Embryonic facial prominence (tissue), 1 donor: Measurements from ENCODE around the gene PPM1F.
"Not testable (repeated sequence)": the region's sequence is repeated elsewhere in the genome, so short reads cannot be mapped to it uniquely, and the experiment has no call there.

Experiments used
- DNase-seq: peaks from one replicate; pipeline ENCODE4 v3.0.0-alpha.2; 2016; ENCODE audit errors: extremely low spot score

PPM1F gene

DNA sequence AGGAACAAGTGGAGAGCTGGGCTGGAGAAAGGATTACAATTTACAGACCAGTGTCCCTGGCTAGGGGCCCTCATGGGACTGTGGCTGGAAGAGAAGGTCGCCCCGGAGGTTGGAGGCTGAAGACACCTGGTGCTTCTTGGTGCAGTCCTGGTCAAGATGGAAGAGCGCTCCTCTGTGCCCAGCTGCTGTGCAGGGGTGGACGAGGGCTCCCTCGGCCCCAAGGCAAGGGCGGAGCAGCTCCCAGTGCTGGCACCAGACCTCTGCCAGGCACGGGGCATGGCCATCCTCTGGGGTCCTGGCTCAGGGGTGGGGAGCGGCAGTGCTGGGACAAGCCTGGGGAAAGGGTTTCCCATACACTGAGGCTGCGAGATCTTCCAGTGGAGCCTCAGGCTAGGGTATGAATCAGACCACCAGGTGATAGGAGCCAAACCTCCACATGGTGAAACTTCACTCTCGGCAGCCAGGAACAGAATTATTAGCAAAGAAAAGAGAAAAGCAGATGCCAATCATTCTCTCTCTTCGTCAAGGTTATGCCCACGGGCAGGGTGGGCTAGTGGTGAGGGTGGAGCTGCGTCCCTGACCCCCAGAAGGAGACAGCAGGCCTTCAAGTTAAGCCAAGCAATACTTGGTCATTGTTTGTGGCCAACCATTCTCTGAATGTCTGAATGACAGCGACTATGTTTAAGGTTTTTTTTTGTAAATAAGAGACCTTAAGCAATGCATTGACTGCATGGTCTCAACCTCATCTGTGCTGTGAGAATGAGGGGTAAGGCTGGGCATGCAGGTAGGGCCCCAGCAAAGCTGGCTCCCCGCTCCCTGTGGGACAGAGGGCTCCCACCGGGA lies 32.1 kb downstream of the PPM1F start:
- no peak for DNase-seq

DNA sequence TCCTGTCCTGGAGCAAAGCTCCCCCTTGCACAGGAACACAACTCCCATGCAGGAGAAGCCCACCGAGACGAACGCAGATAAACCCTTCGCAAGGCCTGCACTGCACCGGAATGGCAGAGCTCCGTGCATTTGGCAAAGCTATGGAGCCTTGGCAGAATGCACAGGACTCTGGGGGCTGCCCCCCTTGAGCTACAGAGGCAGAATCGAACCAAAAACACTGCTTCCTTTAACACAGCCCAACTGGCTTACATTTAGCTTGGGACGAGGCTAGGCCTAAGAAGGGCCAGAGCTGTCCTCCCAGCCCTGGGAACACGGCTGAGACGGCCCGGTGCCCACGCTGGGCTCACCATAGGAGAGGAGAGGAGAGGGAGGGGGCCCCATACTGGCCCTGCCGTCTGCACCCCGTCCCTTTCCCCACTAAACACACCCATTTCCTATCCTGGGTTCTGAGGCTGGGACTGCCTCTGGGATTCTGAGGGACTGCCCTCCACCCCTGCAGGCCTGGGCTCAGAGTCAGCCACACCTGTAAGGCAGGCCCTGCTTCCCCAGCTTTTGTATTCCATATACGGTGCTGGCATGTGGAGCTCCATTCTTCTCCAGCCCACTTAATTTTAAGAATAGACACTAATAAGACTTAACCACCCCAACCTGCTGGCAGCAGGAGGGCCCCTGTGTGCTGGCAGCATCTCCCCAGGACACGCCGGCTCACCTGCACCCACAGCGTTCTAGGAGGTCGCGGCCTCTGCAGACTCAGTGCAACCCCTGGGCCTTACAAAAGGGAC lies 32.9 kb downstream of the PPM1F start:
- DNase-seq, result no peak

DNA sequence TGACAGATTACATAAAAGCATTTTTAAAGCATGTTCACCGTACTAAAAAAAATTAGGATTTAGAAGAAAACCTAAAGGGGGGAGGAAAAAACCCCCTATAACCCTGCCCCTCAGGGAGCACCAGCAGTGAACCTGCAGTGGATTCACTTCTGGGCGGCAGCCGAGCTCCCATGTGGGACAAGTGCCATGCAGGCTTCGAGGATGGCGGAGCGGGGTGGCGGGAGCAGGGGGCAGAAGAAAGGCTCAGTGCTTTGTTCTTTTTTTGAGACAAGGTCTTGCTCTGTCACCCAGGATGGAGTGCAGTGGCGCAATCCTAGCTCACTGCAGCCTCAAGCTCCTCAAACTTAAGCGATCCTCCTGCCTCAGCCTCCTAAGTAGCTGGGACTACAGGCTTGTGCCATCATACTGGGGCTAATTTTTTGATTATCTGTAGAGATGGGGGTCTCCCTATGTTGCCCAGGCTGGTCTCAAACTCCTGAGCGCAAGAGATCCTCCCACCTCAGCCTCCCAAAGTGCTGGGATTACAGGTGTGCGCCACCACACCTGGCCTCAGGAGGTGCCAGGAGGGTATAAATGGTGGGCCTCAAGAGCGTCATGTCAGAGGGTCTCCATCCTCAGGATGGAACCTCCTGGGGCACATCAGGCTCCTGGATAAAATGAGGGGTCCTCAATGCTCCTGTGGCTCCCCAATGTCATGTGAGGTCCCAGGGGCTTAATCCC lies 34.0 kb downstream of the PPM1F start:
- DNase-seq, result no peak

DNA sequence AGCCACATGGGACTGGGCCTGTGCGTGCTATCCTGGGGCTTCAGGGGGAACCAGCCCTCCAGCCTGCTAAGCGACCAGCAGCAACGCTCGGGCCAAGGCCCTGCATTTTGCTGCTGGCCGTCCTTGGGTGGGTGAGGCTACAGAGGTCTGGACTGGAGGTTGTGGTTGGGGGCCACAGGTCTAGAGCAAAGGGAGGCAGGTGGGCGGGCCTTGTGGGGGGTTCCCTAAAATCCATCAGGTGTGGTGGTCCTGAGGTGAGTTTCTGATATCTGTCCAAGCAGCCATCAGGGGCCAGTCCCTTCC lies 34.7 kb downstream of the PPM1F start:
- DNase-seq, result no peak

DNA sequence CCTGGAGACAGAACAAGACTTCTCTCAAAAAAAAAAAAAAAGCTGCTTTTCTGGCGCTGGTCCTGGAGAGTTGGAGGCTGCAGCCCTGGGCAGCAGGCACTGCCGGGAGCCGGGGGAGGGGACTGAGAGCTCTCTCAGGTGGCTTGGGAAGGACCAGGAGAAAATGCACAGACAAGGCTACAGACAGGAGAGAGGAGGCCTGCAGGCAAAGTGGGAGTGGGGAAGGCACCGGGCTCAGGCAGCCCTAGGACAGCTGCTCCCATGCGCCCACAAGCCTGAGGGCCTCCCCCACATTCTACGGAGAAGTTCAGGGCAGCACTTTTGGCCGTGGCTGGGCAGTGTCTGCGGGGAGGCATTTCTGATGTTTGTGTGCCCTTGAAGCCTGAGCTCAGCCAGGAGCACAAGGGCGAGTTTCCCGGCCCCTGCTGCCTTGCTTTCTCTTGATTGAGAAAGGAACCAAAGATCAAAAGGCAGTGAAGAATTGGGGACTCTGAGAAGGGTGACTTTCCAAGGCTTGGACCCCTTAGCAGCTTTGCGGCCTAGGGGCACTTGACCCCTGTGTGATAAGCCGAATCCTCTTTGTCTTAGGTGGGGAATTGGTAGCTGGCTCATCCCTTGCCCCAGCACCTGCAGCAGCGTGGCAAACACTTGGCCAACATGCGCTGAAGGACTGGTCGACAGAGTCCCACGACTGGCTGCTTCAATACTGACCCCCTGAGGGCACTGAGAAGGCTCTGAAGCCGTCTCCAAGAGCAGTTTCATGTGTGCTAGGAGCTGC lies 35.3 kb downstream of the PPM1F start:
- no peak for DNase-seq

DNA sequence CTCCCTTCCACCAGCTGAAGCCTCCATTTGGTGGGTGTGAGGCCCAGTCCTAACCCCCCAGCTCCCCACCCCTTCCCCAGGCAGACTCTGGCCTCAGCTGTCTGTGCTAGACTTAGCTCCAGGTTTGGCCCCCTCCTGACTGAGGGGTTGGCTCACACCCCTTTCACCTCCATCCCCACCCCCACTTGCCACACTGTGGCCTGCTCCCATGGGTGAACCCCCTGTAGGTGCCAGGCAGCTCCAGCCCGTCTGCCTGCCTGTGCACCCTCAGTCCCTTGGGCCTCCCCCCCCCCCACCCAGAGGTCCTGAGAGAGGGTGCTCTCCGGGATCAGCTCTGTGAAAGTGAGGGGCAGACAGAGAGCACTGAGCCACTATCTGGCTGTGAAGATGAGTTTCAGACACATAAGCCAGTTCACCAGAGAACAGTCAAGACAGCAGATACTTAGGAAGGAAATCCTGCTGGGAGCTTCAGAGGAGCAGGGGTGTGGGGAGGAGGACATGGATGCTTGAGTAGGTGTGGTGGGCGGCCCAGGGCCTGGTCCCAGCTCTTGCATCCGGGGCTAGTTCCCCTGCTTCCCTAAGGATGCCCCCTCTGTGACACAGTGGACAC lies 36.2 kb downstream of the PPM1F start:
- DNase-seq, result no peak

DNA sequence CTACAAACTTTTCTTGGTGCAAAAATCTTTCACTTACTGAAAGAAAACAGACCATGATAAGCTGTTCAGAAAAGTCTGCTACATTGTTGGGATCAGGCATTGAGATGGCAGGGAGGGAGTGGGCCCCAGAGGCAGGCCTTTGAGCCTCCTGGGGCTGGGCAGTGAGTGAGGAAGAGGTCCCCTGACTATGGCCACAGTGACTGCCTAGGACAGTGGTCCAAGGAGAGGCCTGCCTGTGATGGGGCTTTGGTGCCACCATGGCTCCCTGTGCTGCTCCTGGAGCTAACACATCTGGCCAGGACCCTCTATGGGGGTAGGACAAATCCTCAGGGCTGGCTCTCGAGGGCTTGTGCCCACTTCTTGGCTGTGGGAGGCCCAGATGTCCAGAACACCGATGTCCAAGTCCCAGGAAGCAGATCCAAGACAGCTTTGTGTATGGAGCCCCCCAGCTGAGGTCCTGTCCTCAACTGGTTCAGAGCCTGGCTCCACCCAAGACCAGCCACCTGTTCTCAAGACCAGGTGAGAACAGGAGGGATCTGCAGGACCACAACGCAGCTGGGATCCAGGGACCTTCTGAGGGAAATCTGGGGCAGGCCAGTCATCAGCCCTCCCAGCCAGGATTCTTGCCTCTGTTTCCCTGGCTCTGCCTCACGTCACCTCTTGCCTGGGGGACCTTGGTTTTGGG lies 36.9 kb downstream of the PPM1F start:
- DNase-seq, result no peak

DNA sequence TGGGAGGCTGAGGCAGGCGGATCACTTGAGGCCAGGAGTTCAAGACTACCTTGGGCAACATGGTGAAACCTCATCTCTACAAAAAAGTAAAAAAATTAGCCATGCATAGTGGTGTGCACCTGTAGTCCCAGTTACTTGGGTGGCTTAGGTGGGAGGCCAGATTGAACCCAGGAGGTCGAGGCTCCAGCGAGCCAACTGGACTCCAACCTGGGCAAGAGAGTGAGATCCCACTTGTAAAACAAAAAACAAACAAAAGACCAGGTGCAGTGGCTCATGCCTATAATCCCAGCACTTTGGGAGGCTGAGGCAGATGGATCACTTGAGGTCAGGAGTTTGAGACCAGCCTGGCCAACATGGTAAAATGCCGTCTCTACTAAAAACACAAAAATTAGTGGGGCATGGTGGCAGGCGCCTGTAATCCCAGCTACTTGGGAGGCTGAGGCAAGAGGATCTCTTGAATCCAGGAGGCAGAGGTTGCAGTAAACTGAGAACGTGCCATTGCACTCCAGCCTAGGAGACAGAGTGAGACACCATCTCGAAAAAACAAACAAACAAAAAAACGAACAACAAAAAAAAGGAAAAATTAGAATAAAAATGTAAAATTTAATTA lies 38.5 kb downstream of the PPM1F start:
- not testable (repeated sequence) for DNase-seq

DNA sequence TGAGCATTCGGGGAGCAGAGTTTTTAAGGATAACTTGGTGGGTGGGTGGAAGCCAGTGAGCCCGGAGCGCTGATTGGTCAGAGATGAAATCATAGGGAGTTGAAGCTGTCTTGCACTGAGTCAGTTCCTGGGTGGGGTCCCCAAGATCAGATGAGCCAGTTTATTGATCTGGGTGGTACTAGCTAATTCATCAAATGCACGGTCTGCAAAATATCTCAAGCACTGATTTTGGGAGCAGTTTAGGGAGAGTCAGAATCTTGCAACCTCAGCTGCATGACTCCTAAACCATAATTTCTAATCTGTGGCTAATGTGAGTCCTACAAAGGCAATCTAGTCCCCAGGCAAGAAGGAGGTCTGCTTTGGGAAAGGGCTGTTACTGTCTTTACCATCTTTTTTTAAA lies 42.3 kb downstream of the PPM1F start:
- DNase-seq, result not testable (repeated sequence)

DNA sequence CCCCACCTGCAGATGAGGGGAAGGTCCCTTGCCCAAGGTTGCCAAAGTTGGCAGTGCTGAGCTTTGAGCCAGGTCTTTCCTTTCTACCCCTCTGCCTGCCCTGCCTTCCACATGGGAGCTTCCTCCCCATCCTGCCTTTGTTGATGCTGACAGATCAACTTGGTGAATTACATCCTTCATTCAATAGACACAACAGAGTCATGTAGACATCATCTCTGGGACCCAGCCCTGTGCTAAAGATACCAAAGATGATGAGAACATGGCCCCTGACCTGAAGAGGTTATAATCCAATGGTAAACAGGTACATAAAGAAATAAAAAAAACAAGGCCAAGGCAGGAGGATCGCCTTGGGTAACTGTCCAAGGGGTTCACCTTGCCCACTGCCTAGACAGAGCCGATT lies 42.8 kb downstream of the PPM1F start:
- no peak for DNase-seq

DNA sequence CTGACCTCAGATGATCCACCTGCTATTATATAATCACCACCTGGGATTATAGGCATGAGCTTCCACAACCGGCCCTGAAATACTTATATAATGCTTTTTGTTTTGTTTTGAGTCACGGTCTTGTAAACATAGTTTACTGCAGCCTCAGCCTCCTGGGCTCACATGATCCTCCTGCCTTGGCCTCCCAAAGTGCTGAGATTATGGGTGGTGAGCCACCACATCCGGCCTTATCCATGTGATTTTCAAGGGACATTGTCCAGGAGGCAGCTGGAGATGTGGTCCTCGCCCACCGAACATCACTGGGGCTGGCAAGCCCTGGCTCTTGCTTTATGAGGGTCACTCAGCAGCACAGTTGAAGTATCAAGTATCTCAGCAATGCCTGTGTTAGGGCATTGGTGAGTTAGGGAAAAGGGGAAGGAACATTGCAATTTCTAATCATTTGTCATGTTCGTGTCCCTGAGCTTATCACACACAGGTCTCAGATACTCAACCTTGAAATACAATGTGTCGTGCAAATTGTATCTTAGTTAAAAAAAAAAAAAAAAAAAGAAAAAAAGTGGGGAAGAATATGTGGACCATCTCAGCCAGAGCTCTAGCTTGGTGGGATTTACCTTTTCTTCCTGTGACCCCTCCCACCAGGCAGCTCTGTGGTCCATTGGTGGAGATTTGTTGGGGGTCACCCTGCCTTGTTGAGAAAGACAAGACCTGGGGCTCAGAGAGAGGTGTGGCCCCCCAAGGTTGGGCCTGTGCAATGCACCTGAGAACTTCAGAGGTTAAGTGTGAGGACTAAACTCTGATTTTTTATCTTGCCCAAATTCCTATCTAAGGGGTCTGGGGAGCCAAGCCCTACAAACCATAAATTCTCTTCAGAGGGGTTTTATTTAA lies 44.8 kb downstream of the PPM1F start:
- DNase-seq, result no peak

DNA sequence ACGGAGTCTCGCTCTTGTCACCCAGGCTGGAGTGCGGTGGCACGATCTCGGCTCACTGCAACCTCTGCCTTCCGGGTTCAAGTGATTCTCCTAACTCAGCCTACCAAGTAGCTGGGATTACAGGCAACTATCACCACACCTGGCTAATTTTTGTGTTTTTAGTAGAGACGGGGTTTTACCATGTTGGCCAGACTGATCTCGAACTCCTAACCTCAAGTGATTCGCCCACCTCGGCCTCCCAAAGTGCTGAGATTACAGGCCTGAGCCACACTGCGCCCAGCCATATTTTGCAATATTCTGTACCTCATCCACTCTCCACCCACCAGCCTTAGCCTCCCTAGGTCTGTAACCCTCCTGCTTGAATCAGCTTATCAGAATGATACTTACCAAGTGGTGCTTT lies 47.4 kb downstream of the PPM1F start:
- DNase-seq, result not testable (repeated sequence)

DNA sequence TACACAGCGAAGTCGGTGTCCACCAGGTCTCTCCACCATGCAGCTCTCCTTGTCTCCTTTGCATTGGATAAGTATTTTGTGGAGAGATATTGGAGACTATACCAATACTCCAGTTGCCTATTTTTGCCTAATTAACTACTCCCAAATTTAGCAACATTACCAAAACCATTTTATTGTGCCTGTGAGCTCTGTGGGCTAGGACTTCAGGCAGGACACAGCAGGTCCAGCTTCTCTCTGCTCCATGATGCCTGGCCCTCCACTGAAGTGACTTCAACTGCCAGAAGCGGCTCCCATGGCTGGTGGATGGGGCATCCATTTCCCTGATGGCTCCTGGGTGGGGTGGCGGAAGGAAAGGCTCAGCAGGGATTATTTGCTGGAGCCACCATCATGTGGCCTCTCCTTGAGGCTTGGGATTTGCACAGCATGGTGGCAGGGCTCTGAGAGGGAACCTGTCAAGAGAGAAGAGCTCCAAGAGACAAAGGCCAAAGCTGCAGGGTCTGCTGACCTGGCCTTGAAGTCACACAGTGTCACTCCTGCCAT lies 48.3 kb downstream of the PPM1F start:
- DNase-seq, result no peak

DNA sequence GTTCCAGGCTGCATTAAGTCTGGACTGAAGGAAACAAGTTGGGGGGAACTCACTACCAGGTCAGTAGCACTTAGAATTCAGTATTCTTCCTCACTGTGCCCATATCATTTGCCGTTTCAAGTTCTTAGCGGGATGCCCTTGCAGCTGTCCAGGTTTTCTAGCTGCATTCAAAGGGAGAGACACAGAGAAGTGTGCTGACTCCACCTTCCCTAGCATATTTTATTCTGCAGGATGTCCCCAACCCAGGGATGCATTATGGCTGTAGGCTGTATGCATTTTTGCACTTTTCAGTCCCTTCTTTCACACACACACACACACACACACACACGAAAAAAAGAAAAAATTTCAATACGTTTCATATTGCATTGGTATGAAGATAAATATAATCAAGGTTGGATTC lies 49.4 kb downstream of the PPM1F start:
- no peak for DNase-seq

DNA sequence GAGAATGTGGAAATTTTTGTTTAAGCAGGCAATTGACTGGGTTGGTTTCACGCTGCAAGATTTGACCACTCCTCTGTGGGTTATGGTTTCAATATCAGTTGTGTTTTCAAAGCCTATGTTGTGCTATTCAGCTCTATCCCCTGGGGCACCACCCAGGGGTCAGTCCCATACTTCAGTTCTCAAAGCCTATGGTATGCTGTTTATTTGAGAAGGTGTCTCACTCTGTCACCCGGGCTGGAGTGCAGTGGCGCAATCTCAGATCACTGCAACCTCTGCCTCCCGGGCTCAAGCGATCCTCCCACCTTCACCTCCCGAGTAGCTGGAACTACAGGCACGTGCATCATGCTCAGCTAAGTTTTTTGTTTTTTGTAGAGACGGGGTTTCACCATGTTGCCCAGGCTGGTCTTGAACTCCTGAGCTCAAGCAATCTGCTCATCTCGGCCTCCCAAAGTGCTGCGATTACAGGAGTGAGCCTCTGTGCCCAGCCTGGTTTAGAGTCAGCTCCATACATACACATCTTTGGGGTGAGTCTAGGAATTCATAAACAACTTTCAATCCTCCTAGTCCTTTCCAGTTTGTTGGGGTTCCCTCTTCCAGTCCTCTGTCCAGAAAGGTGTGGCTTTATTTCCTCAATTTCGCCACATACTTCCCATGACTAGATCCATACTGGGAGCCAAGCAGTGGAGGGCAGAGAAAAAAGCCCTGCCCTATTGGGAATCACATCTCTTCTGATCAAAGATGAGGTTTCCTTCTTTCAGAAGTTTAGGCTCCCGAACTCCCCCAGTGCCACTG lies 50.2 kb downstream of the PPM1F start:
- DNase-seq, result no peak

DNA sequence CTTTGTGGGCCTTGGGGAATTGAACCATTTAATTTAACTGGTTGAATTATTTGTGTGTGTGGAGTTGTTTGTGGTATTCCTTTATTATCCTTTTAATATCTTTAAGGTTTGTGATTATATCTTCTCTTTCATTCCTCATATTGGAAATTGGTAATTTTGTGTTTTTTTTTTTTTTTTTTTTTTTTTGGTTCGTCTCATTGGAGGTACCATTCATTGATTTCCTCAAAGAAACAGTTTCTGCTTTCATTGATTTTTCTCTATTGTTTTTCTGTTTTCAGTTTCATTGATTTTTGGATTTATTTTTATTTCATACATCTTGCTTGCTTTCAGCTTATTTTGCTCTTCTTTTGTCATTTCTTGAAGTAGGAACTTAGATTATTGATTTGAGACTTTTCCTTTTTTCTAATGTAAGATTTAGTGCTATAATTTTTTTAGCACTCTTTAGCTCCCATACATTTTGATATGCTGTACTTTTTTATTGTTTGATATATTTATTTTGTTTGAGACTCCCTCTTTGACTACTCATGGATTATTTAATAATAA lies 54.2 kb downstream of the PPM1F start:
- no peak for DNase-seq

DNA sequence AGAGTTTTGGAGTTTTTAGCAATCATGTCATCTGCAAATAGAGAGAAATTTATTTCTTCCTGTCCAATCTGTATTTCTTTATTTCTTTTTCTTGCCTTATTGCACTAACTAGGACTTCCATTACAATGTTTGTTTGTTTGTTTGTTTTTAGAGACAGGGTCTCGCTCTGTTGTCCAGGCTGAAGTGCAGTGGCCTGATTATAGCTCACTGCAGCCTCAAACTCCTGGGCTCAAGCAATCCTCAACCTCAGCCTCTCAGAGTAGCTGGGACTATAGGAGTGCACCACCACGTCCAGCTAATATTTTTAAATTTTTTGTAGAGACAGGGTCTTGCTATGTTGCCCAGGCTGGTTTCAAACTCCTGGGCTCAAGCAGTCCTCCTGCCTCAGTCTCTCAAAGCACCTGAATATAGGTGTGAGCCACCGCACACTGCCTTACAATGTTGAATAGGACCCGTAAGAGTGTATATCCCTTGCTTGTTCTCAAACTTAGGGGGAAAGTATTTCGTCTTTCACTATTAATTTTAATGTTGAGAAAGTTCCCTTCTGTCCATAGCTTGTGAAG lies 55.6 kb downstream of the PPM1F start:
- no peak for DNase-seq

DNA sequence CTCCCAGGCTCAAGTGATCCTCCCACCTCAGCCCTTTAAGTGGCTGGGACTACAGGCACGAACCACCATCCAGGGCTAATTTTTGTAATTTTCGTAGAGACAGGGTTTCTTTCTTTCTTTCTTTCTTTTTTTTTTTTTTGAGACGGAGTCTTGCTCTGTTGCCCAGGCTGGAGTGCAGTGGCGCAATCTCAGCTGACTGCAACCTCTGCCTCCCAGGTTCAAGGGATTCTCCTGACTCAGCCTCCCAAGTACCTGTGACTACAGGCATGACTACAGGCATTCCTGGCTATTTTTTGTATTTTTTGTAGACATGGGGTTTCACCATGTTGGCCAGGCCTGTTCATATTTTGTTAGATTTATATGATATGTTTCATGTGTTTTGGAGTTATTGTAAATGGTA lies 56.4 kb downstream of the PPM1F start:
- not testable (repeated sequence) for DNase-seq
